Posterior cingulate gyrus (tissue), 11 donors: ENCODE measurements around the gene CCDC73.
"Not testable (repeated sequence)": the region's sequence is repeated elsewhere in the genome, so short reads cannot be mapped to it uniquely, and the experiment has no call there.

Experiments used
- DNase-seq, 10 donors: peaks; one replicate each; pipeline versions ENCODE4 v3.0.0 to v3.0.0-alpha.2; 2020 to 2021; ENCODE audit warnings: mixed read lengths in 3 of 10
- intact Hi-C: fragments of 100-400 bp; cut with DNase I; formaldehyde crosslinking; loops from one replicate; pipeline ENCODE4 v1.15.1; 2023

CCDC73 gene

DNA sequence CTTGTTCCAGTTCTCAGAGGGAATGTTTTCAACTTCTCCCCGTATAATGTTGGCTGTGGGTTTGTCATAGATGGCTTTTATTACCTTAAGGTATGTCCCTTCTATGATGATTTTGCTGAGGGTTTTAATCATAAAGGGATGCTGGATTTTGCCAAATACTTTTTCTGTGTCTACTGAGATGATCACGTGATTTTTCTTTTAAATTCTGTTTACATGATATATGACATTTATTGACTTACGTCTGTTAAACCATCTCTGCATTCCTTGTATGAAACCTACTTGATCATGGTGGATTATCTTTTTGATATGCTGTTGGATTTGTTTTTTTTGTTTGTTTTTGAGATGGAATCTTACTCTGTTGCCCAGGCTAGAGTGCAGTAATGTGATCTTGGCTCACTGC is 85.5 kb downstream of the CCDC73 start:
- DNase-seq, intact Hi-C loops: not testable (repeated sequence)

DNA sequence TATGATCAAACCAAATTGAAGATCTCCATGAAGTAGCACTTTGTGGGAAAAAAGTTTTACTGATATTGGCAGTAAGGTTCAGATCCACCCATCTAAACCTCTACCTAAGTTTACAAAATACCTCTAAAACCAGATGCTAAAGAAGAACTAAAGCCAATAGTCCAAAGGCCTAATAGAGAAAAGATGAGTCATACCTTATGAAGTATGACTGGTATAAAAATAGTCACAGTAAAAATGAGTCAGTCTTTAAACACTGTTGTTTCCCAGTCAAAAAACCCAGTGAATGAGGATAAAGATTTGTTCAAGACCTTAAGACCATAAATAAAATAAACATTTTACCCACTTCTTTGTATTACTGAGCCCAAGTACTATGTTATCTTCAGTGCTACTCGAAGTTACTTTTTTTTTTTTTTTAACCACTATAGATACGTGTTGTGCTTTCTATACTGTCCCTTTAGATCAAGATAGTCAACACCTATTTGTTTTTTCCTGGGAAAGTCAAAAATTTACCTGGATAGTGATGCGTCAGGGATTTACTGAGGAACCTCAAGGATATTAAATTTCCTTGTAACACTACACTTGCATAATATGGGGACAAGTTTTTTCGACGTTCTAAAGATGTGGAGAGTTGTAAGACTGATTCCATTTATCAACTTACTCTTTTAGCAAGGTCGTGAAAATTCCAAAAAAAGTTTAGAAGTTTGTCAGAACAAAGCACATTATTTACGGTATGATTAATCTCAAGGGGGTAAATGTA is 87.3 kb downstream of the CCDC73 start:
- no peak for DNase-seq
- intact Hi-C loops: no loop called here

DNA sequence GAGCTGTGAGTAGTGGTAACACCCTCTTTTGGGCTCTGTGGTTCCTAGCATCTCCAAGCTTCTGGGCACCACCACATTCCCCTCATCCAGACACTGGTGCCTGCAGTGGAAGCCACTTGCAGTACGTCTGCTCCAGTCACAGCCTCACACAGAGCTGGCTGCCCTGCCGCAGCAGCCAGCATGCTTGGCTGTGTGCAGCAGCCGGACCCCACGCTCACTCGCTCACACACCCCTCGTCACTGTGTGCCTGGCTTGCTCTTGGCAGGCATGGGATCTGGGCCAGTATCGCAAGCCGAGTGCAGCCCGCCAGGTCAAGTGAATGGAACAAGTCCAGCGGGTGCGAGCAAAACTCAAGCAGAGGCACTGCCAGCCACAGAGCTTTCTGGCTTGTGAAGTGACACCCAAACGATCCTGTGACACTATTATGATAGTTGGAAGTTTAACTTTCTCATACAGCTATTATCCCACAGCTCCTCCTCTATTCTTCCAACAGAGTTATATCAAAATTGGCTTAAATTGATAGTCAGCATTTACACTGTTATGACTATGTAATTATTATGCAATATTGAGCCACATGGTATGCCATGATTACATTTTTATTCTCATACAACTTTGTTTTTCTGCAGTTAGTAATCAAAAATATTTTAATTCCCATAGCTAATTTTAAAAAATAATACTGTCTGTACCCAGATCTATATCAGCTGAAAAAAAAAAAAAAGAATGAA is 89.0 kb downstream of the CCDC73 start:
- intact Hi-C loops: no loop called here
- peak in 1 of 10 donors; percentile 75 for DNase-seq

DNA sequence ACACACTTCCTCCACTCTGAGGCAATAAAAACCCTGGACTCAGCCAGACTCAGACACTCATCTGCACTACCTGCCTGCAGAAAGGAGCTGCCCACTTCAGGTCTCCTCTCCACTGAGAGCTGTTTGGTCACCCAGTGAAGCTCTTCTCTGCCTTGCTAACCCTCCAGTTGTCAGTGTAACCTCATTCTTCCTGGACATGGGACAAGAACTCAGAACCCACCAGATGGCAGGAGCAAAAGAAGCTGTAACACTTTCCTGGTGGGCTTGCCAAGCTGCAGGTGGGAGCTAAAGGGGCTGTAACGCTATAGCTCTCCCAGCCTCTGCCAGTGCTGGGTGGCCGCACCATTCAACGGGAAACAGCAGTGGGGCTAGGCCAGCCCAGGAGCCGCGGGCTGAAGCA is 89.7 kb downstream of the CCDC73 start:
- intact Hi-C loops: no loop called here

DNA sequence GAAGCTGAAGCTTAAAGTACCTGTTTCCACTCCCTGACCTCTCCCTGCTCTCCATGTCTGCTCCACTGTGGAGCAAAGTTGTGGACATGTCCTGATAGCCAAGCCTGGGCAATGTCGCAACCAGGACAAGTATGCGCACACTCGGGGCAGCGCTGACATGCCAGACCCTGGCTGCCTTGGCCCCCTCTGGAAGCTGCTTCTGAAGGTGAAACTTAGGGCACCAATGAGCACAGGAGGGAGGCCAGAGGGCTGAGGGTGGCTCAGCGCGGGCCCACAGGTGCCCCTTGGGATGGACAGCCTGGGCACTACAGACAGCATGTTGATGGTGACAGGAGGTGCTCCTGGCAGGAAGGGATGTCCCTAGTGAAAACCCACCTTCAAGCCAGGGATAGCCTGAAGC is 90.2 kb downstream of the CCDC73 start:
- no peak for DNase-seq
- intact Hi-C loops: no loop called here

More for the DNA sequence above, 89.7 kb downstream of the CCDC73 start:
- DNase-seq: no peak

DNA sequence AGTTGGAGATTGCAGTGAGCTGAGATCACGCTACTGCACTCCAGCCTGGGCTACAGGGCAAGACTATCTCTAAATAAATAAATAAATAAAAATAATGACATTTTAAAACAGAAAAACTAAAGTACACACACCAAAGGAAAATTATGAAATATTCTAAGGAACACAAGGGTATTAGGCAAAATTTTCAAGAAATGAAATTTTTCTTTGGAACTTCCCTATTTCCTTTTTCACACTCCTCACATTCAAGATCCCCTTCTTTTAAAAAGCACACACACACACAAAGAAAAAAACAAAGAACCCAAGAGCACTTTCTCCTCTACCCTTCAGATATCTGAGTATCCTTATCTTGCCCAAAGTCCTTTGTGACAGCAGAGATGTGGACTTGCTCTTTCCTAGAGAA is 92.8 kb downstream of the CCDC73 start:
- no peak for DNase-seq
- intact Hi-C loops: no loop called here

DNA sequence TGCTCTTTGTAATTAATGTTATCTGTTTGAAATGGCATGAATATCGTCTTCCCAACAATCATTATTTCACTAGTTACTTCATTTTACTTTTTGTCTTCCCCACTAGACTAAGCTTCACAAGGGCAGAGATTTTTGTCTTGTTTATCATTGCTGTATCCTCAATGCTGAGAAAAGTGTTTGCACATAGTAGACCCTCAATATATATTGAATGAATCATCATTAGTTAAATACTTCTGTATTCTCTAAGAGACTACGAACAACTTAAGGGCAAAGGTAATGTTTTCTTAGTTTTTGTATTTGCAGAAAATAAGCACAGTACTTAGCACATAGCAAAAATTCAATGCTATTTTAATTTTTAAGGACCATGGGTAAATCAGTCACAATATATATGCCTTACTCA is 95.9 kb downstream of the CCDC73 start:
- intact Hi-C loops: no loop called here
- DNase-seq: no peak

DNA sequence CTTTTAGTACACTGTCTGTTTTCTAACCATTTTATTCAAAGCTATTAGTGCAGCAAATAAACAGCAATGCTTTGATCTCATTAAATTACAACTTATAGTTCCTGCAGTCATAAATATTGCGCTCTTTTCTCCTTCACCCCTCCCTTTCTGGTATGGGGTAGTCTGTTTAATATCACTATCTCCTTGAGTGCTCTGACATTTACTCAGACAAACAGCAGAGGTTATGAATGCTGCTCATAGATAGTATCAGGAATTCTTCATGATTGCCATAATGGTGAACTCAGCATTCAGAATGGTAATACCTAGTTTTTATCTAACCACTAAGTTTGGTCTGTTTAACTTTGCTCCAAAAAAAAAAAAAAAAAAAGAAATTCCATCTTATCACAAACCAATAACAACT is 123.4 kb downstream of the CCDC73 start:
- intact Hi-C loops: no loop called here

DNA sequence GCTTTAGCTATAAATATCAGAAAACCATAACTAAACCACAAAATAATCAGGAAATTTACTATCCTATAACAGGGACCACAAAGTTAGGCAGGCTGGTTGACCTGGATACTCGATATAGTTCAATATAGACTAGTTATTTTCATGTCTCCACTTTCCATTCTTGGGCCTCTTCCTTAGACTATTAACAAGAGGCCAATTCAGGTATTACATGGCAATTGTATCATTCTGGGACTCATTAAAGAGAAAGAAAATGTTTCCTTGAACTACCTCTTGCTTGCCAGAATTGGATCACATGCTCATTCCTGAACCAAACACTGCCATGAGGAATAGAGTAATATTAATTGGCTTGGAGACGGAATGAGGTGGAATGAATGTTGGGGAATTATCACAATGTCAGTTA is 134.8 kb downstream of the CCDC73 start:
- DNase-seq: no peak
- intact Hi-C loops: no loop called here

More for the DNA sequence above, 123.4 kb downstream of the CCDC73 start:
- no peak for DNase-seq

DNA sequence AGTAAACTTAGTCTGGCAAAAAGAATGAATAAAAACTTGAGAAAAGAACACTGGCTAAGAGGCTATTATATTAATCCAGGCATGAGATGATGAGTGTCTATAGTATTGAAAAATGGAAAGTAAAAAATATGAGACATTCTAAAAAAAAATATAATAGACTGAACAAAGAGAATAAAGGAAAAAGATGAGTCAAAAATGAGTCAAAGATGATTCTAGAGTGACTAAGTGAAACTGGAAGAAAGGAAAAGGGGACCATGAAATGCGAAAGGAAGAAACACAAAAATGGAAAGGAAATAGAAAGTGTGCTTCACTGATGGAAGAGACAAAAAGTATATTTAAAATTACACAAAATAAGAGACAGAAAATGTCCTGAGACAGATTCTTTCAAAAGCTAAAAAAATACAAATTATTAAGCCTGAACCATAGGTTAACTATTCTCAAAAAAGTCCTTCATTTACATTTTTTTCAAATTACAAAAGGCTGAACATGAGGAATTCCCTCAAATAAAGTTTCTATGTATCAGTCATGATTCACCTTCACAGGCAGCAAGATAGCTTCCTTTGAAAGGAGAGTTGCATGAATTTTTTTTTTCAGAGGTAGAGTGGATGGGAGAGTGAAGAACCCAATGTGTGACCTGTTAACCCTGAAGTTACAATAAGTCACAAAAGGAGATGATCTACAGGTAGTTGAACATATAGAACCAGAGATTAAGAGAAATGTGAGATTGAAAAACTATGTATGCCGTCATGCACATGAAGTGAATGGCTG is 135.6 kb downstream of the CCDC73 start:
- intact Hi-C loops: no loop called here
- DNase-seq: no peak

DNA sequence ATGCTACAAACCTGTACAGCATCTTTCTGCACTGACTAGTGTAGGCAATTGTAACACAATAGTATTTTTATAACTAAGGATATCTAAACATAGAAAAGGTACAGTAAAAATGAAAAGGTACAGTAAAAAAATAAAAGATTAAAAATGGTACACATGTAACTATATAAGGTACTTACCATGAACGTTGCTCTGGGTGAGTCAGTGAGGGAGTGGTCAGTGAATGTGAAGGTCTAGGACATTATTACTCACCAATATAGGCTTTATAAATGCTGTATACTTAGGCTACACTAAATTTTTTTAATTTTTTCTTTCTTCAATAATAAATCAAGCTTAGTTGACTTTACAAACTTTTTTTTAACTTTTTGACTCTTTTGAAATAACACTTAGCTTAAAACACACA is 150.9 kb downstream of the CCDC73 start:
- no peak for DNase-seq
- intact Hi-C loops: no loop called here

DNA sequence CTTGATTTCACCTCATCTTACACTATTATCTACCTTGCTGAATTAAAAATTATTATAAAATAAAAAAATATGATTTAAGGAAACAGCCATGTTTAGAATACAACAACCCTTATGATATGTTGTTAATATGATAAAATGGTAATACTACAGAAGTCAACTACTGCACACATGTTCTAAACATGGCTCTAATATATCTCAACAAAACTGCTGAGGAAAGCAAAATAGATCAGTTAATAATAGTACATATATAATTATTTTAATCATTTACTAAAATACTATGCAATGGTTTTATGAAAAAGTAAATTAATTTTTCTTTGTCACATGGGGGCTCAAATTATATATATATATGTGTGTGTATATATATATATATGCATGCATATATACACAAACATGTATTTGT is 153.1 kb downstream of the CCDC73 start:
- DNase-seq: no peak
- intact Hi-C loops: no loop called here

DNA sequence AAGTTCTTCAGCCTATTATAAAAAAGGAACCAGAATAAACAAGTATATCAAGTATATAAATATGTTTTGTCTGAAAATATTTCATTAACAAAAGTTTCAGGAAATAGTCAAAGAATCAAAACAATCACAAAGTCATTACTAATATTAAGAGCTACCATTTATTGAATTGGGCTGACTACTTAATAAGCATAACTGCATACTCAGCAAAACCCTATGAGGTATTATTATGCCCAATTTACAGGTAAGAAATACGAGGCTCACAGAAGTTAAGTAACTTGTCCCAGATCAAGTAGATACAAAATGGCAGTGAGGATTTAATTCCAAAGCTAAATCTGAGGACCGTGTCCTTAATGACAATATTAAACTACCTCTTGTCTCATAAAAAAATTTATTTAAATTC is 158.6 kb downstream of the CCDC73 start:
- intact Hi-C loops: no loop called here
- no peak for DNase-seq

DNA sequence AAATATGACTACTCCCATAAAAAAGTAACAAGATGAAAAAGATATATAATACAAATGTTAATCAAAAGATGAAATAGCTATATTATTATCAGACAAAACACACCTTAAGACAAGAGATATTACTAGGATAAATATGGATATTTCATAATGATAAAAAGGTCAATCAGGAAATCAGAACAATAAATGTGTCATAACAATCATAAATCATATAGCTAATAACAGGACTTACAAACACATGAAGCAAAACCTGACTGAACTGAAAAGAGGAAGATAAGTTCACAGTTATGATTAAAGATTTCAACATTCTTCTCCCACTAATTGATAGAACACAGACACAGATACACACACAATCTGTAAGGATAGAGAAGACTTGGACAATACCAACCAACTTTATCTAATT is 163.6 kb downstream of the CCDC73 start:
- no peak for DNase-seq
- intact Hi-C loops: no loop called here

DNA sequence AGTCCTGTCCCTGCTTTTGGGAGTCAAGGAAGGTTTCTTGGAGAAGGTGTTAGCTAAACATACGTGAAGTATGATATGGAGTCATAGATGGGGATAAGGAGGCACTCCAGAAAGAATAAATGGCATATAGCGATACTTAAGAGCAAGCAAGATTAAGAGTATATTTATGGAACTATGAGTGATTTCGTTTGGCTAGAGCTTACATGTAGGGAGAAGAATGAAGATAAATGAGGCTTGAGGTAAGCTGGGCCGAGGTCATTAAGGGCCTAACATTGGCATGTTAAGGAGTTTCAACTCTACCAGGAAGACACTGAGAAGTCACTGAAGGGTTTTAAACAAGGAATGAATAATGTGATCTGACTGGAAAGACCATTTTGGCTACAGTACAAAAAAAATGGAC is 177.6 kb downstream of the CCDC73 start:
- intact Hi-C loops: no loop called here
- no peak for DNase-seq

DNA sequence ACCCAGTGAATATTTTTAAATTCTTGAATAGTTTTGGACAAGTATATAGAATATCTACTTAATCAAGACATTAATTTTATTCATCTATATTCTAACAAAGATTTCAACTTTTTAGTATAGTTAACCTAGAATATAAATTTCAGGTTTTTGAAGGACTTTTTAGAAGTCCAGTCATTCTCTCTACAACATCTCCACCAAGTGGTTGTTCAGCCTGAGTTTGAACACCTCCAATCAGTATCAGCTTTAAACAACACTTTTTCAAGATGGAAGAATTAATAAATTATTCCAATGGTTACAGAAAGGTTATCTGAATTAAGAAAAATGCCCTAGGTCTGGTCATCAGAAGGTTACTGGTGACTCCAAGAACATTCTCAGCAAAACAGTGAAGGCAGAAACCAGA is 179.0 kb downstream of the CCDC73 start:
- intact Hi-C loops: no loop called here
- no peak for DNase-seq

DNA sequence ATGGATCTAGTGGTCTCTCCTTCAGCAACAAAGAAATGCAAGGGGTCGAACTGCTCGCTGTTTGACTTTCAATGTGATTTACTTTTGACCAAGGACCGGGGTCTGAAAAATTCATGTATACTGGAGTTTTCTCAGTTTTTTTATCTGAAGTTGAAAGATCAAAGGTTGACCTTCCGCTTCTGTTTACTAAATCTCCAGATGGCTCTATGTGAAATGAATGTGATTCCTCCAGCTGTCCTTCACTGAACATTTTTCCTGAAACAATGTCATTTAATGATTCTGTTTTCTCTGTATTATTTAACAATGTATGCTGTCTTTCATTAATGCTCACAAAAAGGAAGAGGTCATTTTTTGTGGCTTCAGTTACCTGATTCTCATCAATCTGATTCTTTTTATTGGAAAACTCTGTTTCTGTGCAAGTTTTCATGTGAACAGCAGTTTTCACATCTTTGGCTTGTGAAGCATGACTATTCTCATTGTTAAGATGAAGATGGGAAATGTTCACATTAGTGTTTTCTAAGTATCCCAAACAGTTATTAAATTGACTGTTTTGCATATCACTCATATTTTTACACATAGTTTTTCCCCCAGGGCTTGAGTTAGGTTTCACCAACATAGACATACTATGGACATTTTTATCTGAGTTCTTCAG is 180.8 kb downstream of the CCDC73 start:
- intact Hi-C loops: no loop called here
- DNase-seq: no peak

DNA sequence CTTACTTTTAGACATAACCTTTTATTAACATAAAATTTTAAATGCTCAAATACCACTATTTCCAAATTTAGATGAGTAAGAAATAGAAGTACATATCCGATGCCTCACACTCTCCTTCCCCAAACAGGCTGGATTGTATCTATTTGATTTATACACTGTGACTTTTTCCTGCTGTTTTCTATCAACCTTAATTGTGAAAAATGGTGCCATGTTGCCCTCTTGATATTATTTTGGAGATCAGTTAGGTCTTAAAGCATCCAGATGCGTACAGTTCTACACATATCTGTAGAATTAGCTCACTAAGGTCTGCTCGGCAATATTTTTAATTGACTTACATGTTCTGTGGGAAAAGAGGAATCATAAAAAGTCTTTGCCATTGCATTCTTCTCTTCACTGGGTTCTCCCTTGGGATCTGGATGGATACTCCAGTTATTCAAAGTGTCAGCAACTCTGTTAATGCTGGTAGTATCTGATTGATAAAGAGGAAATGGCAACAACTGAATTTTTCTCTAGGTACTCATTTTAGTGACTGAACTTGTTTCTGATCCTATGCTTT is 183.6 kb downstream of the CCDC73 start:
- intact Hi-C loops: no loop called here
- no peak for DNase-seq

DNA sequence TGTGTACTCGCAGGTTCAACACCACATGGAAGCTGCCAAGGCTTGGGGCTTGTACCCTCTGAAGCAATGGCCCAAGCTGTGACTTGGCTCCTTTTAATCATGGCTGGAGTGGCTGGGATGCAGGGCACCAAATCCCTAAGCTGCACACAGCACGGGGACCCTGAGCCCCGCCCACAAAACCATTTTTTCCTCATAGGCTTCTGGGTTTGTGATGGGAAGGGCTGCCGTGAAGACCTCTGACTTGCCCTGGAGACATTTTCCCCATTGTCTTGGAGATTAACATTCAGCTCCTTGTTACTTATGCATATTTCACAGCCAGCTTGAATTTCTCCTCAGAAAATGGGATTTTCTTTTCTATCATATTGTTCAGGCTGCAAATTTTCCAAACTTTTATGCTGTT is 185.6 kb downstream of the CCDC73 start:
- intact Hi-C loops, DNase-seq: not testable (repeated sequence)

DNA sequence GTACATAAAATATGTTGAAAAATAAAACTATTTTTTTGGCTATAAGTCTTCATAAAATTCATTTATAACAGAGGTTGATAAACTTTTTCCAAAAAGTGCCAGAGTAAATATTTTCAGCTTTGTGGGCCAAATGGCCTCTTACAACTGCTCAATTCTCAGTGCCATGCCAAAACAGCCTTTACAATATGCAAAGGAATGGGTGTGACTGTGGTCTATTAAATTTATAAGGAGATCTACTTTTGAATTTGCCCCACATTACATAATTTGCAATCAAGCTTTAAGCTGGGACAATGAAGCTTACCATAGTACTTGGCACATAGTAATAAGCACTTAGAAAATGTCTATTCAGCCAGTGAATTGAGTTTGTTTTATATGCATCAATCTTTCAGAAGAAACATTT is 188.2 kb downstream of the CCDC73 start:
- intact Hi-C loops: no loop called here
- DNase-seq: no peak
